H9 (cell line): Measurements from ENCODE around the gene DTHD1. TPM values are rescaled to one million over a fixed set of nuclear protein-coding genes. Genes with fewer than 3 reads are reported as not detected.

Experiments used
- DNase-seq: peaks from one replicate; pipeline ENCODE4 v3.0.0-alpha.2; 2017
- H2AFZ ChIP-seq: one replicate; pipeline ENCODE4 v1.6.1; 2013; ENCODE audit warnings: mild to moderate bottlenecking, low read length, control low read depth, moderate library complexity
- H2AK5ac ChIP-seq: 2 replicates; pipeline ENCODE4 v1.6.1; 2013; ENCODE audit warnings: low read length, control low read depth, mixed read lengths; ENCODE audit not compliant: insufficient read length
- H2BK120ac ChIP-seq: one replicate; pipeline ENCODE4 v1.6.1; 2013; ENCODE audit warnings: low read depth, mild to moderate bottlenecking, low read length, control low read depth, inconsistent platforms; ENCODE audit not compliant: poor library complexity, severe bottlenecking
- H2BK12ac ChIP-seq: 2 replicates; pipeline ENCODE4 v1.6.1; 2013; ENCODE audit warnings: low read length, control low read depth, mixed read lengths, low read depth; ENCODE audit not compliant: insufficient read length
- H2BK15ac ChIP-seq: 2 replicates; pipeline ENCODE4 v1.6.1; 2013; ENCODE audit warnings: low read depth, low read length, control low read depth
- H2BK20ac ChIP-seq: one replicate; pipeline ENCODE4 v1.6.1; 2013; ENCODE audit warnings: low read depth, mild to moderate bottlenecking, low read length, control low read depth, inconsistent platforms; ENCODE audit not compliant: poor library complexity, severe bottlenecking
- H2BK5ac ChIP-seq: 2 replicates; pipeline ENCODE4 v1.6.1; 2013; ENCODE audit warnings: low read length, control low read depth, mixed read lengths; ENCODE audit not compliant: insufficient read length
- H3K14ac ChIP-seq: 2 replicates; pipeline ENCODE4 v1.6.1; 2013; ENCODE audit warnings: low read length, control low read depth; ENCODE audit not compliant: insufficient read depth
- H3K18ac ChIP-seq: 2 replicates; pipeline ENCODE4 v1.6.1; 2013; ENCODE audit warnings: low read depth, mild to moderate bottlenecking, mixed read lengths, low read length, control low read depth; ENCODE audit not compliant: insufficient read length
- H3K23ac ChIP-seq: 2 replicates; pipeline ENCODE4 v1.6.1; 2013; ENCODE audit warnings: low read length, control low read depth, mixed read lengths, low read depth; ENCODE audit not compliant: insufficient read length
- H3K23me2 ChIP-seq: 2 replicates; pipeline ENCODE4 v1.6.1; 2013; ENCODE audit warnings: low read depth, mild to moderate bottlenecking, mixed read lengths, low read length, control low read depth; ENCODE audit not compliant: insufficient read length, poor library complexity, severe bottlenecking
- H3K27ac ChIP-seq: 2 replicates; pipeline ENCODE4 v1.5.1; 2013; ENCODE audit warnings: low read length, control low read depth, mixed read lengths, low read depth; ENCODE audit not compliant: insufficient read length
- H3K27me3 ChIP-seq: 2 replicates; pipeline ENCODE4 v1.6.1; 2013; ENCODE audit warnings: low read length, control low read depth, inconsistent platforms; ENCODE audit not compliant: insufficient read depth
- H3K4ac ChIP-seq: 2 replicates; pipeline ENCODE4 v1.6.1; 2013; ENCODE audit warnings: low read depth, mild to moderate bottlenecking, control low read depth, inconsistent platforms, low read length, moderate library complexity
- H3K4me1 ChIP-seq: 2 replicates; pipeline ENCODE4 v1.6.1; 2013; ENCODE audit warnings: low read length, control low read depth, inconsistent platforms; ENCODE audit not compliant: insufficient read depth
- H3K4me2 ChIP-seq: 2 replicates; pipeline ENCODE4 v1.6.1; 2013; ENCODE audit warnings: low read length, control low read depth, mixed read lengths; ENCODE audit not compliant: insufficient read length, insufficient read depth
- H3K56ac ChIP-seq: 2 replicates; pipeline ENCODE4 v1.6.1; 2013; ENCODE audit warnings: low read depth, mild to moderate bottlenecking, mixed read lengths, low read length, control low read depth; ENCODE audit not compliant: insufficient read length
- H3K79me1 ChIP-seq: 2 replicates; pipeline ENCODE4 v1.6.1; 2013; ENCODE audit warnings: low read depth, mild to moderate bottlenecking, moderate library complexity, low read length, control low read depth, inconsistent platforms; ENCODE audit not compliant: insufficient read depth, poor library complexity, severe bottlenecking
- H3K79me2 ChIP-seq: 2 replicates; pipeline ENCODE4 v1.6.1; 2013; ENCODE audit warnings: low read length, control low read depth, inconsistent platforms; ENCODE audit not compliant: insufficient read depth
- H3K9ac ChIP-seq: 2 replicates; pipeline ENCODE4 v1.6.1; 2013; ENCODE audit warnings: low read length, control low read depth, mixed read lengths; ENCODE audit not compliant: insufficient read length; ENCODE audit errors: extremely low read depth
- H3K9me3 ChIP-seq: one replicate; pipeline ENCODE4 v1.6.1; 2013; ENCODE audit warnings: low read depth, low read length, inconsistent platforms; ENCODE audit not compliant: control insufficient read depth
- H3T11ph ChIP-seq: one replicate; pipeline ENCODE4 v1.6.1; 2013; ENCODE audit warnings: mild to moderate bottlenecking, low read length, control low read depth, inconsistent platforms
- H4K20me1 ChIP-seq: one replicate; pipeline ENCODE4 v1.6.1; 2013; ENCODE audit not compliant: control insufficient read depth, insufficient read length, insufficient read depth
- H4K5ac ChIP-seq: 2 replicates; pipeline ENCODE4 v1.6.1; 2013; ENCODE audit warnings: low read depth, mild to moderate bottlenecking, mixed read lengths, low read length, control low read depth; ENCODE audit not compliant: insufficient read length
- H4K8ac ChIP-seq: replicated peaks from 2 replicates; pipeline ENCODE4 v1.6.1; 2013; ENCODE audit warnings: low read length, control low read depth, mixed read lengths, low read depth; ENCODE audit not compliant: insufficient read length
- H4K91ac ChIP-seq: 2 replicates; pipeline ENCODE4 v1.6.1; 2013; ENCODE audit warnings: low read depth, mild to moderate bottlenecking, moderate library complexity, mixed read lengths, low read length, control low read depth; ENCODE audit not compliant: insufficient read length
- H3K27ac Mint-ChIP-seq, 3 experiments: 2 replicates in 2 of 3; 3 replicates in 1 of 3; pipeline ENCODE4 v1.8.0; 2020 to 2021; ENCODE audit warnings: mixed read lengths in 3 of 3, mild to moderate bottlenecking in 1 of 3, moderate library complexity in 1 of 3
- H3K27me3 Mint-ChIP-seq: 2 replicates; pipeline ENCODE4 v1.8.0; 2021; ENCODE audit warnings: low read depth, mild to moderate bottlenecking, moderate library complexity, mixed read lengths
- H3K36me3 Mint-ChIP-seq, 3 experiments: 2 replicates in 2 of 3; 3 replicates in 1 of 3; pipeline ENCODE4 v1.8.0; 2020 to 2021; ENCODE audit warnings: low read depth in 3 of 3, mixed read lengths in 3 of 3; ENCODE audit not compliant: insufficient read depth in 1 of 3
- H3K4me1 Mint-ChIP-seq, 2 experiments: 2 replicates each; pipeline ENCODE4 v1.8.0; 2020; ENCODE audit warnings: mixed read lengths in 2 of 2
- H3K4me3 Mint-ChIP-seq, 2 experiments: 2 replicates in 1 of 2; 3 replicates in 1 of 2; pipeline ENCODE4 v1.8.0; 2020 to 2021; ENCODE audit warnings: mild to moderate bottlenecking in 2 of 2, mixed read lengths in 2 of 2, moderate library complexity in 1 of 2
- H3K9me3 Mint-ChIP-seq, 2 experiments: 2 replicates in 1 of 2; 3 replicates in 1 of 2; pipeline ENCODE4 v1.8.0; 2020; ENCODE audit warnings: mild to moderate bottlenecking in 2 of 2, mixed read lengths in 2 of 2, moderate library complexity in 1 of 2
- total RNA-seq: library from RNA; stranded (reverse); gene quantifications from 2 replicates; pipeline ENCODE4 v1.2.1, GENCODE V29; 2021
- TF ChIP-seq, protein P1 (sequence below): fragments of 200-600 bp; sonication (generic); conservative IDR thresholded peaks from 3 replicates; pipeline ENCODE4 v1.8.0; 2021; ENCODE audit warnings: antibody characterized with exemption, mild to moderate bottlenecking

DTHD1 gene
- total RNA-seq, 1 experiment from 2014 or later, result not detected

DNA sequence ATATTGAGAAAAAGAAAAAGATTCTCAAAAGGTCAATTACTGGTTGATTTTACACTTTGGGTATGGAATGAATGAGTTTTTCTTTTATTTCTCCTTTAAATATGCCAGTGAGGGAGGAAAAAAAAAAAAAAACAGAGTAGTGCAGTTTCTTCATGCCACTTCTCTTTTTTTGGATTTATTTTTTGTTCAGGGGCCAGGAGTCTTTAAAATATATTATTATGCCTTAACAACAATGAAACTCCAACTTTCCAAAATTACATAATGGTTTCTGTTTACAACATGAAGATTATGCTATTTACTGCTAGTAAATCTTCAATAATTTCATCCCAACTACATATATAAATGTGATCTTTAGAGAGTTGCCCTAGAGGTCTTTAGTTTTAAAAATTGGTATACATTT, 31.9 kb downstream of the DTHD1 start:
- no peaks in the 10 kb centered on the region for H3K9me3 ChIP-seq
- no peaks in the 10 kb centered on the region for H3K4me1 Mint-ChIP-seq
- no peak overlapping the region for H3K23ac ChIP-seq
- no peak overlapping the region for H4K91ac ChIP-seq
- H3K14ac ChIP-seq, result no peak overlapping the region
- H4K5ac ChIP-seq, result no peak overlapping the region
- no peak overlapping the region for H3K18ac ChIP-seq
- no peaks in the 10 kb centered on the region for H4K20me1 ChIP-seq
- H2BK120ac ChIP-seq, result no peak overlapping the region
- H3K27ac Mint-ChIP-seq, result no peak overlapping the region
- no peak overlapping the region for H4K8ac ChIP-seq
- H2BK20ac ChIP-seq, result no peak overlapping the region
- H3K9me3 Mint-ChIP-seq, result no peaks in the 10 kb centered on the region
- H3K23me2 ChIP-seq, result no peaks in the 10 kb centered on the region
- no peak overlapping the region for H3K4me2 ChIP-seq
- no peak overlapping the region for H2AFZ ChIP-seq
- no peak overlapping the region for H2BK15ac ChIP-seq
- H3K4ac ChIP-seq, result no peak overlapping the region
- no peak overlapping the region for H2BK5ac ChIP-seq
- no peaks in the 10 kb centered on the region for H3K36me3 Mint-ChIP-seq
- H3K4me1 ChIP-seq, result no peaks in the 10 kb centered on the region
- TF ChIP-seq, protein P1, sequence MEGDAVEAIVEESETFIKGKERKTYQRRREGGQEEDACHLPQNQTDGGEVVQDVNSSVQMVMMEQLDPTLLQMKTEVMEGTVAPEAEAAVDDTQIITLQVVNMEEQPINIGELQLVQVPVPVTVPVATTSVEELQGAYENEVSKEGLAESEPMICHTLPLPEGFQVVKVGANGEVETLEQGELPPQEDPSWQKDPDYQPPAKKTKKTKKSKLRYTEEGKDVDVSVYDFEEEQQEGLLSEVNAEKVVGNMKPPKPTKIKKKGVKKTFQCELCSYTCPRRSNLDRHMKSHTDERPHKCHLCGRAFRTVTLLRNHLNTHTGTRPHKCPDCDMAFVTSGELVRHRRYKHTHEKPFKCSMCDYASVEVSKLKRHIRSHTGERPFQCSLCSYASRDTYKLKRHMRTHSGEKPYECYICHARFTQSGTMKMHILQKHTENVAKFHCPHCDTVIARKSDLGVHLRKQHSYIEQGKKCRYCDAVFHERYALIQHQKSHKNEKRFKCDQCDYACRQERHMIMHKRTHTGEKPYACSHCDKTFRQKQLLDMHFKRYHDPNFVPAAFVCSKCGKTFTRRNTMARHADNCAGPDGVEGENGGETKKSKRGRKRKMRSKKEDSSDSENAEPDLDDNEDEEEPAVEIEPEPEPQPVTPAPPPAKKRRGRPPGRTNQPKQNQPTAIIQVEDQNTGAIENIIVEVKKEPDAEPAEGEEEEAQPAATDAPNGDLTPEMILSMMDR, result no peak
- no peak overlapping the region for H3K56ac ChIP-seq
- H3K79me1 ChIP-seq, result no peaks in the 10 kb centered on the region
- DNase-seq, result no peak
- H3K27ac ChIP-seq, result no peak overlapping the region
- no peak overlapping the region for H3T11ph ChIP-seq
- H3K9ac ChIP-seq, result no peak overlapping the region
- H3K27me3 Mint-ChIP-seq, result no peaks in the 10 kb centered on the region
- no peaks in the 10 kb centered on the region for H3K27me3 ChIP-seq
- H3K4me3 Mint-ChIP-seq, result no peak overlapping the region
- no peaks in the 10 kb centered on the region for H3K79me2 ChIP-seq
- no peak overlapping the region for H2AK5ac ChIP-seq
- H2BK12ac ChIP-seq, result no peak overlapping the region
